ENCODE measurements around the gene APC.
"Not testable (repeated sequence)": the region's sequence is repeated elsewhere in the genome, so short reads cannot be mapped to it uniquely, and the experiment has no call there.

DNA sequence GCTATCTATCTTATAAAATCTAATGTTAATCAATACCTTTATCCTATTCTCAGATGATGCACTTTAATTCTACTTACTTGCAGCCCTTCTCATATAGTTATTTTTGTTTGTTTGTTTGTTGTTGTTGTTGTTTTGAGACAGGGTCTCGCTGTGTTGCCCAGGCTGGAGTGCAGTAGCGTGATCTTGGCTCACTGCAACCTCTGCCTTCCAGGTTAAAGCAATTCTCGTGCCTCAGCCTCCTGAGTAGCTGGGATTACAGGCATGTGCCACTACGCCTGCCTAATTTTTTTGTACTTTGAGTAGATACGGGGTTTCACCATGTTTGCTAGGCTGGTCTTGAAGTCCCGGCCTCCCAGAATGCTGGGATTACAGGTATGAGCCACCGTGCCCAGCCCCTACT, 20.8 kb upstream of the APC start:
- TF ChIP-seq, protein P1, sequence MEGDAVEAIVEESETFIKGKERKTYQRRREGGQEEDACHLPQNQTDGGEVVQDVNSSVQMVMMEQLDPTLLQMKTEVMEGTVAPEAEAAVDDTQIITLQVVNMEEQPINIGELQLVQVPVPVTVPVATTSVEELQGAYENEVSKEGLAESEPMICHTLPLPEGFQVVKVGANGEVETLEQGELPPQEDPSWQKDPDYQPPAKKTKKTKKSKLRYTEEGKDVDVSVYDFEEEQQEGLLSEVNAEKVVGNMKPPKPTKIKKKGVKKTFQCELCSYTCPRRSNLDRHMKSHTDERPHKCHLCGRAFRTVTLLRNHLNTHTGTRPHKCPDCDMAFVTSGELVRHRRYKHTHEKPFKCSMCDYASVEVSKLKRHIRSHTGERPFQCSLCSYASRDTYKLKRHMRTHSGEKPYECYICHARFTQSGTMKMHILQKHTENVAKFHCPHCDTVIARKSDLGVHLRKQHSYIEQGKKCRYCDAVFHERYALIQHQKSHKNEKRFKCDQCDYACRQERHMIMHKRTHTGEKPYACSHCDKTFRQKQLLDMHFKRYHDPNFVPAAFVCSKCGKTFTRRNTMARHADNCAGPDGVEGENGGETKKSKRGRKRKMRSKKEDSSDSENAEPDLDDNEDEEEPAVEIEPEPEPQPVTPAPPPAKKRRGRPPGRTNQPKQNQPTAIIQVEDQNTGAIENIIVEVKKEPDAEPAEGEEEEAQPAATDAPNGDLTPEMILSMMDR (IDR thresholded peaks at IDR 0.05) = not testable (repeated sequence)
- not testable (repeated sequence) for TF ChIP-seq EZH2 (IDR thresholded peaks at IDR 0.05; ENCODE audit: borderline replicate concordance, insufficient read depth, low read depth, low read length, poor library complexity, severe bottlenecking)

Data from B cell (primary cell).